Nucleus accumbens (tissue), 56 donors: Measurements from ENCODE around the gene CEP112.
A peak's percentile ranks its signal among the peaks of the same experiment; 100 is the strongest.

ENCODE experiments used
- DNase-seq, 56 donors: peaks; one replicate each; lab custom pipeline; 2025; lab: John Stamatoyannopoulos, UW

Gene CEP112

GRCh38 chr17:65627108-65627507, 564.8 kb downstream of the CEP112 start:
- no peak for DNase-seq

- no peak for DNase-seq
Measured at GRCh38 chr17:65626451-65626850, 565.5 kb downstream of the CEP112 start.

- no peak for DNase-seq
Measured at GRCh38 chr17:65618516-65618915, 573.4 kb downstream of the CEP112 start.

GRCh38 chr17:65617496-65617895, 574.4 kb downstream of the CEP112 start:
- DNase-seq = no peak

- DNase-seq = no peak
Measured at GRCh38 chr17:65609749-65610148, 582.2 kb downstream of the CEP112 start.

- no peak for DNase-seq
Measured at GRCh38 chr17:65609286-65609685, 582.6 kb downstream of the CEP112 start.

- DNase-seq = no peak
Measured at GRCh38 chr17:65604070-65604469, 587.9 kb downstream of the CEP112 start.

GRCh38 chr17:65601881-65602280, 590.1 kb downstream of the CEP112 start:
- DNase-seq = no peak

- DNase-seq = no peak
Measured at GRCh38 chr17:65601145-65601544, 590.8 kb downstream of the CEP112 start.

- no peak for DNase-seq
Measured at GRCh38 chr17:65600518-65600917, 591.4 kb downstream of the CEP112 start.

GRCh38 chr17:65599650-65600049, 592.3 kb downstream of the CEP112 start:
- DNase-seq = no peak

- no peak for DNase-seq
Measured at GRCh38 chr17:65598746-65599145, 593.2 kb downstream of the CEP112 start.

GRCh38 chr17:65595071-65595656, 596.8 kb downstream of the CEP112 start:
- DNase-seq = no peak

- DNase-seq = peak in 1 of 56 donors; percentile 4
Measured at GRCh38 chr17:65593855-65594845, 597.8 kb downstream of the CEP112 start.

GRCh38 chr17:65593092-65593854, 598.7 kb downstream of the CEP112 start:
- DNase-seq = no peak

GRCh38 chr17:65592125-65592965, 599.6 kb downstream of the CEP112 start:
- no peak for DNase-seq

- DNase-seq = no peak
Measured at GRCh38 chr17:65589321-65589720, 602.6 kb downstream of the CEP112 start.

GRCh38 chr17:65588181-65588808, 603.6 kb downstream of the CEP112 start:
- no peak for DNase-seq

GRCh38 chr17:65587534-65588180, 604.3 kb downstream of the CEP112 start:
- DNase-seq = no peak
